Urothelium cell line (cell line): Measurements from ENCODE around the gene USH2A.

Experiments
- DNase-seq: peaks from one replicate; pipeline ENCODE4 v3.0.0; 2011; ENCODE audit warnings: low spot score, mixed read lengths
- FAIRE-seq: peaks from 2 replicates; lab custom pipeline; 2011; peaks lifted over from hg19 to GRCh38; lab: Jason Lieb, UNC

USH2A gene

GRCh38 chr1:215748431-215748830 lies 674.8 kb downstream of the USH2A start:
- DNase-seq (no peak), FAIRE-seq (no peak)

- FAIRE-seq (no peak), DNase-seq (no peak)
Measured at GRCh38 chr1:215744419-215744818, 678.8 kb downstream of the USH2A start.

GRCh38 chr1:215739025-215739424 lies 684.2 kb downstream of the USH2A start:
- FAIRE-seq: no peak
- no peak for DNase-seq

GRCh38 chr1:215731699-215732098 lies 691.5 kb downstream of the USH2A start:
- DNase-seq: no peak
- FAIRE-seq: no peak

GRCh38 chr1:215730600-215730999 lies 692.6 kb downstream of the USH2A start:
- FAIRE-seq (no peak), DNase-seq (no peak)

- DNase-seq (no peak), FAIRE-seq (no peak)
Measured at GRCh38 chr1:215728169-215728568, 695.1 kb downstream of the USH2A start.

- FAIRE-seq (no peak), DNase-seq (no peak)
Measured at GRCh38 chr1:215720126-215720525, 703.1 kb downstream of the USH2A start.

- DNase-seq: no peak
- no peak for FAIRE-seq
Measured at GRCh38 chr1:215719552-215719951, 703.7 kb downstream of the USH2A start.

GRCh38 chr1:215718575-215719287 lies 704.5 kb downstream of the USH2A start:
- FAIRE-seq (no peak), DNase-seq (no peak)

- no peak for FAIRE-seq
- no peak for DNase-seq
Measured at GRCh38 chr1:215717677-215718426, 705.4 kb downstream of the USH2A start.

- DNase-seq: no peak
- FAIRE-seq: no peak
Measured at GRCh38 chr1:215710899-215711225, 712.4 kb downstream of the USH2A start.

GRCh38 chr1:215710036-215710898 lies 713.0 kb downstream of the USH2A start:
- no peak for FAIRE-seq
- peak; percentile 51 for DNase-seq

- FAIRE-seq (no peak), DNase-seq (no peak)
Measured at GRCh38 chr1:215704089-215704860, 719.0 kb downstream of the USH2A start.

GRCh38 chr1:215682232-215682631 lies 741.0 kb downstream of the USH2A start:
- FAIRE-seq (no peak), DNase-seq (no peak)

- FAIRE-seq: no peak
- DNase-seq: no peak
Measured at GRCh38 chr1:215681041-215681440, 742.2 kb downstream of the USH2A start.

- no peak for FAIRE-seq
- DNase-seq: no peak
Measured at GRCh38 chr1:215679231-215679630, 744.0 kb downstream of the USH2A start.

GRCh38 chr1:215677112-215677511 lies 746.1 kb downstream of the USH2A start:
- DNase-seq (no peak), FAIRE-seq (no peak)

- no peak for FAIRE-seq
- DNase-seq: no peak
Measured at GRCh38 chr1:215673943-215674342, 749.3 kb downstream of the USH2A start.

- FAIRE-seq (no peak), DNase-seq (no peak)
Measured at GRCh38 chr1:215672482-215672881, 750.8 kb downstream of the USH2A start.

GRCh38 chr1:215669806-215670491 lies 753.3 kb downstream of the USH2A start:
- no peak for DNase-seq
- no peak for FAIRE-seq
